A549 (cell line): ENCODE data around the gene CCDC18.

Source experiments
- CHD2 ChIP-seq: fragments of 150-350 bp; IDR thresholded peaks from 2 replicates; pipeline ENCODE4 v1.6.1; 2014; ENCODE audit warnings: low read length; ENCODE audit not compliant: partially characterized antibody
- CTCF ChIP-seq: fragments of >200 bp; sonication (Bioruptor Twin); formaldehyde crosslinking; IDR thresholded peaks from 3 replicates; pipeline ENCODE4 v1.5.1; 2016
- JUNB ChIP-seq: fragments of >200 bp; sonication (Bioruptor Twin); formaldehyde crosslinking; IDR thresholded peaks from 2 replicates; pipeline ENCODE4 v1.6.1; 2016
- KDM1A ChIP-seq: fragments of 200-600 bp; sonication (generic); IDR thresholded peaks from 2 replicates; pipeline ENCODE4 v1.6.1; 2016; ENCODE audit warnings: low read depth, mild to moderate bottlenecking
- MYC ChIP-seq: IDR thresholded peaks from 2 replicates; pipeline ENCODE4 v1.6.1; 2012; ENCODE audit warnings: mild to moderate bottlenecking, inconsistent platforms, low read length, improper control_type of control experiment, borderline replicate concordance
- RAD21 ChIP-seq, 2 experiments: fragments of >200 bp in 1 of 2; sonication (Bioruptor Twin) in 1 of 2; formaldehyde crosslinking in 1 of 2; IDR thresholded peaks in 1 of 2; conservative IDR thresholded peaks in 1 of 2; 2 replicates in 1 of 2; 3 replicates in 1 of 2; pipeline ENCODE4 v1.6.1; 2012 to 2018; ENCODE audit warnings: inconsistent platforms in 1 of 2
- RCOR1 ChIP-seq: fragments of 150-350 bp; IDR thresholded peaks from 2 replicates; pipeline ENCODE4 v1.6.1; 2014; ENCODE audit warnings: antibody characterized with exemption, low read length, low read depth
- SMC3 ChIP-seq: fragments of >200 bp; sonication (Bioruptor Twin); formaldehyde crosslinking; IDR thresholded peaks from 3 replicates; pipeline ENCODE4 v1.6.1; 2018; ENCODE audit warnings: inconsistent platforms

GRCh38 chr1:93132638-93133037 is 47.9 kb upstream of the CCDC18 start:
- no peak for TF ChIP-seq CTCF
- TF ChIP-seq CHD2, result no peak
- TF ChIP-seq SMC3, result no peak
- no peak for TF ChIP-seq RAD21 (conservative IDR thresholded peaks at IDR 0.05 in 1 of 2, IDR thresholded peaks at IDR 0.05 in 1 of 2)
- TF ChIP-seq MYC, result no peak
- no peak for TF ChIP-seq JUNB
- TF ChIP-seq KDM1A, result no peak
- no peak for TF ChIP-seq RCOR1
